SJSA1 (cell line): ENCODE measurements around the gene SCAP. TPM values are rescaled to one million over a fixed set of nuclear protein-coding genes. Genes with fewer than 3 reads are reported as not detected.
"Not testable (repeated sequence)": the region's sequence is repeated elsewhere in the genome, so short reads cannot be mapped to it uniquely, and the experiment has no call there.

Experiments used
- DNase-seq, 2 experiments: peaks; one replicate each; pipeline ENCODE4 v3.0.0-alpha.2; 2015 to 2020; ENCODE audit warnings: low spot score in 2 of 2, low read depth in 1 of 2
- H3K27ac ChIP-seq: fragments of 250-450 bp; sonication (Bioruptor Pico); 2 replicates; pipeline ENCODE4 v1.5.1; 2020; ENCODE audit warnings: mild to moderate bottlenecking, moderate library complexity
- H3K27me3 ChIP-seq: fragments of 250-450 bp; sonication (Bioruptor Pico); replicated peaks from 2 replicates; pipeline ENCODE4 v1.5.1; 2020; ENCODE audit warnings: mild to moderate bottlenecking, moderate library complexity
- H3K36me3 ChIP-seq: fragments of 250-450 bp; sonication (Bioruptor Pico); 2 replicates; pipeline ENCODE4 v1.5.1; 2020; ENCODE audit warnings: mild to moderate bottlenecking
- H3K4me1 ChIP-seq: fragments of 250-450 bp; sonication (Bioruptor Pico); replicated peaks from 2 replicates; pipeline ENCODE4 v1.6.1; 2021; ENCODE audit warnings: mild to moderate bottlenecking
- H3K4me3 ChIP-seq: fragments of 250-450 bp; sonication (Bioruptor Pico); 2 replicates; pipeline ENCODE4 v1.5.1; 2020; ENCODE audit warnings: mild to moderate bottlenecking
- H3K9me3 ChIP-seq: fragments of 250-450 bp; sonication (Bioruptor Pico); replicated peaks from 2 replicates; pipeline ENCODE4 v1.5.1; 2020; ENCODE audit warnings: mild to moderate bottlenecking
- total RNA-seq: library from RNA; depleted of rRNA; stranded (reverse); fragments of >200 nt; shearing (Covaris generic); gene quantifications from 2 replicates; pipeline ENCODE4 v1.2.3, GENCODE V29; 2014; rRNA removed

Gene SCAP
- total RNA-seq, 1 experiment from 2014 or later = 33.5 TPM

GRCh38 chr3:47378869-47379268, 96.9 kb downstream of the SCAP start:
- Histone ChIP-seq H3K36me3 (peaks cover 4% of the 10 kb centered on the region), H3K9me3 (no peaks in the 10 kb centered on the region), H3K27me3 (no peaks in the 10 kb centered on the region), H3K4me1 (peaks cover 12% of the 10 kb centered on the region), H3K4me3 (no peak overlapping the region), H3K27ac (no peak overlapping the region)
- DNase-seq = no peak

- Histone ChIP-seq H3K4me3 (no peak overlapping the region), H3K27ac (no peak overlapping the region), H3K36me3 (peaks cover 4% of the 10 kb centered on the region), H3K27me3 (no peaks in the 10 kb centered on the region; the same call in 1 of the 2 replicates), H3K9me3 (no peaks in the 10 kb centered on the region), H3K4me1 (peaks cover 12% of the 10 kb centered on the region)
- no peak for DNase-seq
Measured at GRCh38 chr3:47377186-47377585, 98.6 kb downstream of the SCAP start.

- Histone ChIP-seq H3K4me1 (peaks cover 6% of the 10 kb centered on the region), H3K27ac (no peak overlapping the region), H3K9me3 (no peaks in the 10 kb centered on the region), H3K4me3 (no peak overlapping the region), H3K36me3 (peaks cover 4% of the 10 kb centered on the region), H3K27me3 (no peaks in the 10 kb centered on the region; the same call in 1 of the 2 replicates)
- DNase-seq = no peak
Measured at GRCh38 chr3:47376393-47376792, 99.3 kb downstream of the SCAP start.

GRCh38 chr3:47374587-47374986, 101.2 kb downstream of the SCAP start:
- H3K27ac ChIP-seq = no peak overlapping the region
- H3K4me3 ChIP-seq = no peak overlapping the region

GRCh38 chr3:47370887-47371697, 104.6 kb downstream of the SCAP start:
- H3K9me3 ChIP-seq = no peaks in the 10 kb centered on the region
- no peak for DNase-seq
- H3K27ac ChIP-seq = no peak overlapping the region
- H3K27me3 ChIP-seq = no peaks in the 10 kb centered on the region; the same call in 1 of the 2 replicates
- H3K36me3 ChIP-seq = no peaks in the 10 kb centered on the region
- H3K4me3 ChIP-seq = no peak overlapping the region
- H3K4me1 ChIP-seq = no peaks in the 10 kb centered on the region

More at GRCh38 chr3:47374587-47374986, 101.2 kb downstream of the SCAP start:
- Histone ChIP-seq H3K36me3 (no peaks in the 10 kb centered on the region), H3K9me3 (no peaks in the 10 kb centered on the region), H3K27me3 (no peaks in the 10 kb centered on the region; the same call in 1 of the 2 replicates), H3K4me1 (peaks cover 2% of the 10 kb centered on the region)
- DNase-seq = no peak

- not testable (repeated sequence) for DNase-seq, H3K4me3 ChIP-seq, H3K36me3 ChIP-seq, H3K27ac ChIP-seq, H3K9me3 ChIP-seq, H3K27me3 ChIP-seq, H3K4me1 ChIP-seq
Measured at GRCh38 chr3:47370020-47370419, 105.7 kb downstream of the SCAP start.

- H3K27ac ChIP-seq = no peak overlapping the region
- H3K27me3 ChIP-seq = no peaks in the 10 kb centered on the region
- no peak for DNase-seq
- no peaks in the 10 kb centered on the region for H3K36me3 ChIP-seq
- H3K9me3 ChIP-seq = no peaks in the 10 kb centered on the region
- no peaks in the 10 kb centered on the region for H3K4me1 ChIP-seq
- no peak overlapping the region for H3K4me3 ChIP-seq
Measured at GRCh38 chr3:47367631-47368030, 108.1 kb downstream of the SCAP start.

- H3K27ac ChIP-seq = no peak overlapping the region
- no peaks in the 10 kb centered on the region for H3K27me3 ChIP-seq
- no peak overlapping the region for H3K4me3 ChIP-seq
- DNase-seq = no peak
- no peaks in the 10 kb centered on the region for H3K36me3 ChIP-seq
- no peaks in the 10 kb centered on the region for H3K4me1 ChIP-seq
- H3K9me3 ChIP-seq = no peaks in the 10 kb centered on the region
Measured at GRCh38 chr3:47366833-47367232, 108.9 kb downstream of the SCAP start.

- Histone ChIP-seq H3K36me3 (no peaks in the 10 kb centered on the region), H3K27me3 (no peaks in the 10 kb centered on the region), H3K4me3 (no peak overlapping the region), H3K27ac (no peak overlapping the region), H3K4me1 (no peaks in the 10 kb centered on the region), H3K9me3 (0 out of 2 replicates have a peak, but pooled peaks cover under 1% of the 10 kb centered on the region)
- DNase-seq = no peak
Measured at GRCh38 chr3:47365213-47366153, 110.3 kb downstream of the SCAP start.

Other genes starting within 250 kb of the SCAP start
- gene KIF9, start 193.1 kb downstream of the SCAP start, total RNA-seq = 2.9 and 3.2 TPM in 2 replicates
- gene KLHL18, start 193.0 kb downstream of the SCAP start, total RNA-seq = 8.0 and 16.6 TPM in 2 replicates
- 5.8 and 6.8 TPM in 2 replicates for gene PTPN23, start 94.9 kb downstream of the SCAP start, total RNA-seq
- gene ELP6, start 37.8 kb upstream of the SCAP start, total RNA-seq = 28.7 and 39.1 TPM in 2 replicates
- gene CSPG5, start 102.9 kb upstream of the SCAP start, total RNA-seq = 0.24 TPM in 1 of 2 replicates, not detected in the other